Measurements from ENCODE around the gene PLA2G12A.

PLA2G12A gene

GRCh38 chr4:109673303-109673702 is 56.6 kb downstream of the PLA2G12A start:
- no peak for TF ChIP-seq YY1 (IDR thresholded peaks at IDR 0.05; ENCODE audit: low read depth)
- TF ChIP-seq, protein P1, sequence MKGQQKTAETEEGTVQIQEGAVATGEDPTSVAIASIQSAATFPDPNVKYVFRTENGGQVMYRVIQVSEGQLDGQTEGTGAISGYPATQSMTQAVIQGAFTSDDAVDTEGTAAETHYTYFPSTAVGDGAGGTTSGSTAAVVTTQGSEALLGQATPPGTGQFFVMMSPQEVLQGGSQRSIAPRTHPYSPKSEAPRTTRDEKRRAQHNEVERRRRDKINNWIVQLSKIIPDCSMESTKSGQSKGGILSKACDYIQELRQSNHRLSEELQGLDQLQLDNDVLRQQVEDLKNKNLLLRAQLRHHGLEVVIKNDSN (IDR thresholded peaks at IDR 0.05) = no peak
- TF ChIP-seq TAF1 (IDR thresholded peaks at IDR 0.05; ENCODE audit: low read depth) = no peak
- TF ChIP-seq REST (IDR thresholded peaks at IDR 0.05; ENCODE audit: low read depth) = no peak

DNA sequence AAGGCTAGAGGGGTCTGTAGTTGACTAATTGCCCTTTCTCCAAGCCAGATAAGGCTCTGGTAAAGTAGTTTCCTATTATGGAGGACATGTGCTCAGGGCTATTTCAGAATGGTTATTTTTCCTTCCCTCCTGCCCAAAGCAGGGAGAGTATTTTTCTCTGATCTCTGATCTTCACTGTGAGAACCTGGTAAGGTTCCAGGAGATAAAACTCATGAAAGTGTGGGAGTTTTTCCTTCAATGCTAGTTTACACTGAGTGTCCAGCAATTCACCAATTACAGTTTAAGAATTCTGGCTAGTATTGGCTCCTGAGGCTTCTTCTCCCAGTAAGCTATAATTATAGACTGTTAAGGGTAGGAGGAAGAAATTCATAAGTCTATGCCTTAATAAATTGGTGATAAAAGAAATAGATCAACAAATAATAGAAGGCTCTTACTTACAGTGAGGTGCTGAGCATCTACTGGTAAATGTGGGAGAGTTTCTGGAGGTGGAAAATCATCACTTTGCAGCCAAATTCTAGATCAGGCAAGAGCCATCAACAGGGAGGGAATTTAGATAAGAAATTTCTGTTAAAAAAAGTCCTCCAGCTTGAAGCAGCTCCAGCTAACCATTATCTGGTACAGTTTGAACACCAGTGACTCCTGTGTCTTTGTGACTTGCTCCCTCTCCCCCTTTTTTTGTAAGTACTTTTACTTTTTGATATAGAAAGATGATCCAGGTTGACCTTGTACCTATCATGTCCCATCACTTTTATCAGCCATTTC is 57.5 kb downstream of the PLA2G12A start:
- TF ChIP-seq CREB1 (IDR thresholded peaks at IDR 0.05; ENCODE audit: low read depth) (no peak), EP300 (IDR thresholded peaks at IDR 0.05; ENCODE audit: borderline replicate concordance) (no peak), TEAD4 (IDR thresholded peaks at IDR 0.05) (no peak), REST (IDR thresholded peaks at IDR 0.05; ENCODE audit: low read depth) (no peak), ZBTB7A (IDR thresholded peaks at IDR 0.05; ENCODE audit: low read depth) (no peak), CEBPB (IDR thresholded peaks at IDR 0.05) (no peak), TCF12 (IDR thresholded peaks at IDR 0.05; ENCODE audit: low read depth) (no peak), FOXM1 (IDR thresholded peaks at IDR 0.05; ENCODE audit: borderline replicate concordance, low read depth) (no peak), EGR1 (IDR thresholded peaks at IDR 0.05) (no peak), YY1 (IDR thresholded peaks at IDR 0.05; ENCODE audit: low read depth) (no peak), MAX (IDR thresholded peaks at IDR 0.05) (no peak), TAF1 (IDR thresholded peaks at IDR 0.05; ENCODE audit: low read depth) (no peak), NFIC (IDR thresholded peaks at IDR 0.05) (no peak), RAD21 (IDR thresholded peaks at IDR 0.05; ENCODE audit: low read depth) (no peak)
- TF ChIP-seq, protein P1 (IDR thresholded peaks at IDR 0.05) = no peak

- TF ChIP-seq EP300 (IDR thresholded peaks at IDR 0.05; ENCODE audit: borderline replicate concordance) = no peak
- TF ChIP-seq MAX (IDR thresholded peaks at IDR 0.05) = no peak
- no peak for TF ChIP-seq FOXM1 (IDR thresholded peaks at IDR 0.05; ENCODE audit: borderline replicate concordance, low read depth)
- no peak for TF ChIP-seq EGR1 (IDR thresholded peaks at IDR 0.05)
- TF ChIP-seq TAF1 (IDR thresholded peaks at IDR 0.05; ENCODE audit: low read depth) = no peak
- no peak for TF ChIP-seq CREB1 (IDR thresholded peaks at IDR 0.05; ENCODE audit: low read depth)
- no peak for TF ChIP-seq ZBTB7A (IDR thresholded peaks at IDR 0.05; ENCODE audit: low read depth)
- no peak for TF ChIP-seq CEBPB (IDR thresholded peaks at IDR 0.05)
- TF ChIP-seq RAD21 (IDR thresholded peaks at IDR 0.05; ENCODE audit: low read depth) = no peak
- TF ChIP-seq TCF12 (IDR thresholded peaks at IDR 0.05; ENCODE audit: low read depth) = no peak
- TF ChIP-seq, protein P1 (IDR thresholded peaks at IDR 0.05) = no peak
- no peak for TF ChIP-seq TEAD4 (IDR thresholded peaks at IDR 0.05)
- TF ChIP-seq YY1 (IDR thresholded peaks at IDR 0.05; ENCODE audit: low read depth) = no peak
- no peak for TF ChIP-seq REST (IDR thresholded peaks at IDR 0.05; ENCODE audit: low read depth)
- no peak for TF ChIP-seq NFIC (IDR thresholded peaks at IDR 0.05)
Measured at GRCh38 chr4:109671350-109671749, 58.5 kb downstream of the PLA2G12A start.

Data from Ishikawa (cell line).